GM23248 (cell line): Measurements from ENCODE around the gene SEMA4C. TPM values are rescaled to one million over a fixed set of nuclear protein-coding genes. Genes with fewer than 3 reads are reported as not detected.

Experiments
- DNase-seq: peaks from one replicate; pipeline ENCODE4 v3.0.0-alpha.2; 2015
- H2AFZ ChIP-seq: fragments of 200-600 bp; sonication (generic); 2 replicates; pipeline ENCODE4 v1.6.1; 2016; ENCODE audit warnings: antibody characterized with exemption
- H3F3A ChIP-seq: fragments of 200-600 bp; sonication (generic); 2 replicates; pipeline ENCODE4 v1.6.1; 2016; ENCODE audit warnings: mild to moderate bottlenecking, antibody characterized with exemption, mixed run types; ENCODE audit not compliant: insufficient read depth
- H3K27ac ChIP-seq: fragments of 200-600 bp; sonication (generic); 2 replicates; pipeline ENCODE4 v1.5.1; 2016; ENCODE audit warnings: mild to moderate bottlenecking
- H3K27me3 ChIP-seq: fragments of 200-600 bp; sonication (generic); replicated peaks from 2 replicates; pipeline ENCODE4 v1.6.1; 2016; ENCODE audit warnings: mild to moderate bottlenecking; ENCODE audit not compliant: insufficient read depth
- H3K36me3 ChIP-seq: fragments of 200-600 bp; sonication (generic); 2 replicates; pipeline ENCODE4 v1.6.1; 2016; ENCODE audit warnings: low read depth, mild to moderate bottlenecking
- H3K4me1 ChIP-seq: fragments of 200-600 bp; sonication (generic); 2 replicates; pipeline ENCODE4 v1.6.1; 2016; ENCODE audit warnings: mild to moderate bottlenecking; ENCODE audit not compliant: insufficient read depth
- H3K4me2 ChIP-seq: fragments of 200-600 bp; sonication (generic); one replicate; pipeline ENCODE4 v1.6.1; 2016; ENCODE audit warnings: mild to moderate bottlenecking; ENCODE audit not compliant: unreplicated experiment
- H3K4me3 ChIP-seq: fragments of 200-600 bp; sonication (generic); 2 replicates; pipeline ENCODE4 v1.5.1; 2016; ENCODE audit warnings: mild to moderate bottlenecking
- H3K79me2 ChIP-seq: fragments of 200-600 bp; sonication (generic); 2 replicates; pipeline ENCODE4 v1.6.1; 2016; ENCODE audit warnings: mild to moderate bottlenecking; ENCODE audit not compliant: insufficient read depth
- H3K9ac ChIP-seq: fragments of 200-600 bp; sonication (generic); 2 replicates; pipeline ENCODE4 v1.6.1; 2016; ENCODE audit warnings: mild to moderate bottlenecking
- H3K9me2 ChIP-seq: fragments of 200-600 bp; sonication (generic); 2 replicates; pipeline ENCODE4 v1.6.1; 2016; ENCODE audit warnings: mixed run types, mild to moderate bottlenecking, moderate library complexity; ENCODE audit not compliant: insufficient read depth
- H3K9me3 ChIP-seq: fragments of 200-600 bp; sonication (generic); one replicate; pipeline ENCODE4 v1.6.1; 2017; ENCODE audit warnings: low read depth
- H4K20me1 ChIP-seq: fragments of 200-600 bp; sonication (generic); 2 replicates; pipeline ENCODE4 v1.6.0; 2016; ENCODE audit not compliant: insufficient read depth
- EZH2 ChIP-seq: fragments of 200-600 bp; sonication (generic); IDR thresholded peaks from 2 replicates; pipeline ENCODE4 v1.6.1; 2018; ENCODE audit warnings: antibody characterized with exemption, mild to moderate bottlenecking; ENCODE audit not compliant: insufficient read depth, poor library complexity, severe bottlenecking
- EZH2phosphoT487 ChIP-seq: fragments of 200-600 bp; sonication (generic); IDR thresholded peaks from 2 replicates; pipeline ENCODE4 v1.6.1; 2018; ENCODE audit warnings: antibody characterized with exemption, moderate library complexity, mild to moderate bottlenecking, low read depth; ENCODE audit not compliant: insufficient read depth
- WGBS, 2 experiments: methylation state at CpG; one replicate each; pipeline ENCODE4 v1.1.6; 2015 to 2017; ENCODE audit warnings: low lambda C conversion rate in 2 of 2, low coverage in 1 of 2; ENCODE audit errors: missing lambda C conversion rate in 2 of 2; 5-methylcytosine and 5-hydroxymethylcytosine counted together
- in situ Hi-C: fragments of 300-500 bp; cut with MboI; formaldehyde crosslinking; loops from 2 replicates; pipeline ENCODE4 v1.15.0; 2020
- polyA plus RNA-seq: library from polyadenylated mRNA; unstranded; fragments of >200 nt; fragmentation: Nextera tagmentation; extraction: Ambion mirVana; gene quantifications from 2 replicates; pipeline ENCODE4 v1.2.1, GENCODE V29; 2016
- total RNA-seq: library from RNA; depleted of rRNA; stranded (reverse); fragments of >200 nt; shearing (Covaris generic); gene quantifications from 2 replicates; pipeline ENCODE4 v1.2.3, GENCODE V29; 2014

SEMA4C gene
- total and polyA plus RNA-seq, 2 experiments from 2014 or later: 5.5 to 21.0 TPM

DNA sequence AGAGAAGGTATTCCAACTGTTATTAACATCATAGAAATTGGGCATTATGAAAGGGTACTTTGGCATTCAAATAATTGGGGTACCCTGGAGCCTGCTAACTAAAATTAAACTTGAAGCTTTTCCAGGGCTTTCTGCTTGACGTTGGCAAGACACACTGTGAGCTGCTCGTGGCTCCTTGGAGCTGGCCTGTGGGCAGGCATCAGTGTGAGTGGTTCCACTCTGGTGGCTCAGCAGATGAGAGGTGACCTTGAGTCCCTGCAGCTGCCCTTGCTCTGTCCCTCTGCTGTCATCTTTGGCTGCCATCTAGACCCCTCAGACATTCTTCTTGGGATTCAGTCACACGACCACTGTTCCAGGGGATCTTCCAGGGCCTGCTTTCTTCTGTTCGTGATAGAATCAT is 47.1 kb downstream of the SEMA4C start:
- no peaks in the 10 kb centered on the region for H4K20me1 ChIP-seq
- H3K79me2 ChIP-seq: peaks cover 6% of the 10 kb centered on the region; the same call in 1 of the 2 replicates
- H3F3A ChIP-seq: no peaks in the 10 kb centered on the region
- H3K9me2 ChIP-seq: no peaks in the 10 kb centered on the region
- no peak overlapping the region for H3K27ac ChIP-seq
- 71 to 74% methylated on average over 4 of the region's 4 CpGs for WGBS, 2 experiments
- no peak overlapping the region for H3K9ac ChIP-seq
- in situ Hi-C loops: no loop called here
- TF ChIP-seq EZH2 (no peak), EZH2phosphoT487 (no peak)
- no peaks in the 10 kb centered on the region for H3K4me1 ChIP-seq
- no peaks in the 10 kb centered on the region for H3K27me3 ChIP-seq
- H3K4me2 ChIP-seq: no peak overlapping the region
- H3K9me3 ChIP-seq: no peaks in the 10 kb centered on the region
- no peak for DNase-seq
- no peaks in the 10 kb centered on the region for H3K36me3 ChIP-seq
- H2AFZ ChIP-seq: no peak overlapping the region
- no peak overlapping the region for H3K4me3 ChIP-seq

DNA sequence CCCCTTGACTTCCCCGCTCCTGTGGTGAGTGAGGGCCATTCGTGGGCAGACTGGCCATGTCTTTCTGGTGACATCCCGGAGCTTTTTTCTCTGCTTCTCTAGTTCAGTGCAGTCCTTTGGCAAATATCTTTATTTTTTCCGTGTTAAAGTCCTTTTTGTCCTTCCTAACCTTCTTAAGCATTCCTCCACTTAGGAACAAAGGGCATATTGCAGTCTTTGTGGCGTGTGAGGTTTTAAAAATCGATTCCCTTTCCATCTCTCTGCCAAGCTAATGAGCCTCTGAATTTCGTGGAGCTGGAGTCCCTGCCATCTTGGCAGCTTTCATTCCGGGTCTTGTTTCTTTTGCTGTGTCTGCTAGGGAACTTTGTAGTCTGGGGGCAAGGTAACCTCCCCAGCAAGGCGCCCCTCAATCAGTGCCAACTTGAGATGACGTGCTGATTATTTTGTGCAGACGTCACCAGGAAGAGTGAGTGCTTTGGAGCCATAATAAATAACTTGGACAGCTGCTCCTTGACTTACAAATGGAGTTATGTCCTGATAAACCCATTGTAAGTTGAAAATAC is 48.7 kb downstream of the SEMA4C start:
- no peaks in the 10 kb centered on the region for H3K36me3 ChIP-seq
- H3K4me3 ChIP-seq: no peak overlapping the region
- H3K4me2 ChIP-seq: no peak overlapping the region
- DNase-seq: no peak
- TF ChIP-seq EZH2phosphoT487 (no peak), EZH2 (no peak)
- no peak overlapping the region for H3K9ac ChIP-seq
- in situ Hi-C loops: no loop called here
- no peaks in the 10 kb centered on the region for H3K4me1 ChIP-seq
- H2AFZ ChIP-seq: no peak overlapping the region
- no peaks in the 10 kb centered on the region for H3K9me2 ChIP-seq
- no peaks in the 10 kb centered on the region for H3F3A ChIP-seq
- peaks cover 6% of the 10 kb centered on the region; the same call in 1 of the 2 replicates for H3K79me2 ChIP-seq
- no peak overlapping the region for H3K27ac ChIP-seq
- no peaks in the 10 kb centered on the region for H3K27me3 ChIP-seq
- 74 to 75% methylated on average over 11 of the region's 11 CpGs for WGBS, 2 experiments
- H4K20me1 ChIP-seq: no peaks in the 10 kb centered on the region
- no peaks in the 10 kb centered on the region for H3K9me3 ChIP-seq

DNA sequence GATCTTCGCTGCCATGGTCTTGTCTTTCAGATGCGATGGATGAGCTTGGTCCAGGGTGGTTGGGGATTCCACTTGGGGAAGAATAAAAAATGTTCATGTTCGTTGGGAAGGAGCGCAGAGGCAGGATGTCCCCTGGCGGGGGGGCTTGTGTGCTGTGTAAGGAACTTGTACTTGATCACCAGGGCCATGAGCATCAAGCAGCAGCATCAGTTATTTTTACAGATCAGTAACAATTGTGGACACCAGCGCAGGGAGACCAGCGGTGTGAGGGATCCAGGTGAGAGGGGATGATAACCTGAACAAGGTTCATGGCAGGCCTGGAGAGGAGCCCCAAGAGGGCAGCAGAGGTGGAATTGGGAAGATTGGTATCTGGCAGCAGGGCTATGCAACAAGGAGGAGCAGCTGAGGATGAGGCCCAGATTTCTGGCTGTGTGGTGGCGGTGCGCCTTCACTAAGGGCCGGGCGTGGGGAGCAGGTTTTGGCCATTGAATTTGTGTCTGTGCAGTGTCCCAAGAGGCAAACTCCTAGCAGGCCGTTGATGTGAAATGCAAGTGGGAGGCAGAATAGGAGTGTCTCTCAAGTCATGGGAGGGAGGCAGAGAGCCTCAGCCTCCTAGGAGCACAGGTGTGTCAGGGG is 49.9 kb downstream of the SEMA4C start:
- H3K79me2 ChIP-seq: peaks cover 6% of the 10 kb centered on the region; the same call in 1 of the 2 replicates
- no peak overlapping the region for H3K4me3 ChIP-seq
- TF ChIP-seq EZH2phosphoT487 (no peak), EZH2 (no peak)
- H3K9ac ChIP-seq: no peak overlapping the region
- no peak for DNase-seq
- H3K27me3 ChIP-seq: no peaks in the 10 kb centered on the region
- H3K9me2 ChIP-seq: no peaks in the 10 kb centered on the region
- 90 to 91% methylated on average over 12 of the region's 12 CpGs for WGBS, 2 experiments
- no peaks in the 10 kb centered on the region for H3K36me3 ChIP-seq
- no peak overlapping the region for H2AFZ ChIP-seq
- 0 out of 2 replicates have a peak, but pooled peaks cover 6% of the 10 kb centered on the region for H3F3A ChIP-seq
- H3K4me2 ChIP-seq: no peak overlapping the region
- H3K27ac ChIP-seq: no peak overlapping the region
- no peaks in the 10 kb centered on the region for H4K20me1 ChIP-seq
- no peaks in the 10 kb centered on the region for H3K9me3 ChIP-seq
- H3K4me1 ChIP-seq: no peaks in the 10 kb centered on the region
- in situ Hi-C loops: no loop called here

DNA sequence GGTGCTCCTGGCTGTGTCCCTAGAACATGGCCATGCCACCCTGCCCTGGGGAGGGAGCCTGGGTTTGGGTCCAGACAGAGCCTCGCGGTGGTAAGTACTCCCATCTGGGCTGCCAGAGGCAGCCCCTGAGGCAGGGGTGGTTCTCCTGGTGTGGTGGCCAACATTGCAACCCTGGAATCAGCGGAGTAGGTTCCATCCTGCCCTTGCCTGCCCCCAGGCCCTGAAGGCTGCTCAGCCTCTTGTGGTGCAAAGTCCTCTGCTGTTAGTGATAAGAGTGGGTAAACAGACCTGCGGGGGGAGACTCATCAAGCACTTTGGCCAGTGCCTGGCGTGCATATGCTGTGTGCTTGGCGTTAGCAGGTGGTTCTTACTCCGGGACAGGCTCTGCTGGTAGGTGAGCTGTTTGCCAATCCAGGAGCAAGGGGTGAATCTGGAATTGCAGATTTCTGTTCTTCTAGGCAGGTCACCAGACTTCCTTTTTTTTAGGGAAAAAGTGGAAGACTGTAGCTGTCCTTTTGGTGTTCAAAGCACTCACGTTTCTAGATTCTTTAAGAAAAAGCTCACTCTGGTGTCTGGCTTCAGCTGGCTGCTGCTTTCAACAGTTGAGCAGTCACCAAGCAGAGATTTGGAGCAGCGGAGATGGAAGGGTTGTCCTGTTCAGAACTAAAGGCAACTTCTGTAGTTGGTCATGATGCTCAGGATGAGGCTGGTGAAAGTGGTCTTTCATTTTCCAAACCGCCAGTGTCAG is 50.6 kb downstream of the SEMA4C start:
- no peaks in the 10 kb centered on the region for H3K4me1 ChIP-seq
- H3K36me3 ChIP-seq: no peaks in the 10 kb centered on the region
- DNase-seq: no peak
- no peaks in the 10 kb centered on the region for H3K9me2 ChIP-seq
- H3K4me2 ChIP-seq: no peak overlapping the region
- no peak overlapping the region for H2AFZ ChIP-seq
- WGBS, 2 experiments: 81 to 82% methylated on average over 9 to 10 of the region's 10 CpGs
- H3K9me3 ChIP-seq: no peaks in the 10 kb centered on the region
- in situ Hi-C loops: no loop called here
- no peaks in the 10 kb centered on the region for H4K20me1 ChIP-seq
- TF ChIP-seq EZH2 (no peak), EZH2phosphoT487 (no peak)
- H3K9ac ChIP-seq: no peak overlapping the region
- H3K27me3 ChIP-seq: no peaks in the 10 kb centered on the region
- H3F3A ChIP-seq: 0 out of 2 replicates have a peak, but pooled peaks cover 8% of the 10 kb centered on the region
- H3K27ac ChIP-seq: no peak overlapping the region
- peaks cover 6% of the 10 kb centered on the region; the same call in 1 of the 2 replicates for H3K79me2 ChIP-seq
- no peak overlapping the region for H3K4me3 ChIP-seq
